Vagina (tissue), 2 donors: ENCODE measurements around the gene CST6.

Experiments
- POLR2AphosphoS5 ChIP-seq, 2 donors: sonication (generic); formaldehyde crosslinking; IDR thresholded peaks; one replicate each; pipeline ENCODE4 v1.9.0; 2017; ENCODE audit warnings: antibody characterized with exemption in 2 of 2, mild to moderate bottlenecking in 2 of 2, low read depth in 1 of 2; ENCODE audit not compliant: insufficient read depth in 1 of 2
- TF ChIP-seq, protein P1 (sequence below), 3 experiments: fragments of 450-650 bp in 2 of 3; fragments of 200-600 bp in 1 of 3; sonication (generic) in 1 of 3; IDR thresholded peaks; one replicate each; pipeline ENCODE4 v1.5.1; 2017 to 2019; ENCODE audit warnings: antibody characterized with exemption in 3 of 3, mild to moderate bottlenecking in 2 of 3, moderate library complexity in 2 of 3

DNA sequence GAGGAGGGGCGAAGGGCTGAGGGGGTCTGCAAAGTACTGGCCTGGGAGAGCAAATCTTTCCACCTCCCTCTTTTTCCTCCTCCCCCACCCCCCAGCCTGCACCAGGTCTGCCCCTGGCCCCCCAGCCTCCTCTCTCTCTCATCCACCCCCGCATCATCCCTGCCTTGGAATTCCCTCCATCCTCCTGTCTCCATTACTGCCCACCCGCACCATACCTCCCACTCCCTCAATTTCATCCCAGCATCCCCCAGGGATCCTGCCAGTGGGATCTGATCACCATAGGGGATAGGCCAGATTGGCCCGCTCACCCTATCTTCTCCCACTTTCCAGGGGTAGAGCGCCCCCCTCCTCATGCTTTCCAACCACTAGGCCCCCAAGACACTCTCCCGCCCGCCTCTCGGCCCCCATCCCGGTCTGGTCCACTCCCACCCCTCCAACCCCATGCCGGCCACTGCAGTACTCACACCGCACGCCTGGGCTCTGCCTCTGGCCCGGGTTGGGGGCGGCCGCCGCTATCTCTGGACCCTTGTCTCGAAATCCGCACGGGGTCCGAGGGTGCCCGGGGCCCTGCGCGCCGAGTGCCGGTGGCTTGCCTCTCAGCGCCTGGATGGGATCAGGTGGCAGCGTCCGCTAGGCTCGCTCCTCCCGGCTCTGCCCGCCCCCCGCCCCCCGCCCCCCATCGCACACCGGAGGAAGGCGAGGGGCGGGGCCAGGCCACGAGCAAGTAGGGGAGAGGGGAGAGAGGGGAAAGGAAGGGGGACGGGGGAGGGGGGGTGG lies 36.9 kb downstream of the CST6 start, which contains the start of gene GAL3ST3:
- TF ChIP-seq, protein P1, sequence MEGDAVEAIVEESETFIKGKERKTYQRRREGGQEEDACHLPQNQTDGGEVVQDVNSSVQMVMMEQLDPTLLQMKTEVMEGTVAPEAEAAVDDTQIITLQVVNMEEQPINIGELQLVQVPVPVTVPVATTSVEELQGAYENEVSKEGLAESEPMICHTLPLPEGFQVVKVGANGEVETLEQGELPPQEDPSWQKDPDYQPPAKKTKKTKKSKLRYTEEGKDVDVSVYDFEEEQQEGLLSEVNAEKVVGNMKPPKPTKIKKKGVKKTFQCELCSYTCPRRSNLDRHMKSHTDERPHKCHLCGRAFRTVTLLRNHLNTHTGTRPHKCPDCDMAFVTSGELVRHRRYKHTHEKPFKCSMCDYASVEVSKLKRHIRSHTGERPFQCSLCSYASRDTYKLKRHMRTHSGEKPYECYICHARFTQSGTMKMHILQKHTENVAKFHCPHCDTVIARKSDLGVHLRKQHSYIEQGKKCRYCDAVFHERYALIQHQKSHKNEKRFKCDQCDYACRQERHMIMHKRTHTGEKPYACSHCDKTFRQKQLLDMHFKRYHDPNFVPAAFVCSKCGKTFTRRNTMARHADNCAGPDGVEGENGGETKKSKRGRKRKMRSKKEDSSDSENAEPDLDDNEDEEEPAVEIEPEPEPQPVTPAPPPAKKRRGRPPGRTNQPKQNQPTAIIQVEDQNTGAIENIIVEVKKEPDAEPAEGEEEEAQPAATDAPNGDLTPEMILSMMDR (IDR thresholded peaks at IDR 0.05), result no peak
- TF ChIP-seq POLR2AphosphoS5 (IDR thresholded peaks at IDR 0.05; ENCODE audit: insufficient read depth in 1 of 2, low read depth in 1 of 2), result no peak
